CD14-positive monocyte (primary cell): ENCODE measurements around the gene SLIT1. TPM values are rescaled to one million over a fixed set of nuclear protein-coding genes. Genes with fewer than 3 reads are reported as not detected.

ENCODE experiments used
- DNase-seq, 3 donors: peaks; one replicate each; pipeline ENCODE4 v3.0.0-alpha.2; 2011 to 2022
- H2AFZ ChIP-seq: 2 replicates; pipeline ENCODE4 v1.6.0; 2012; ENCODE audit warnings: mild to moderate bottlenecking, low read depth, low read length, inconsistent platforms; ENCODE audit not compliant: insufficient read depth, poor library complexity, severe bottlenecking
- H3K27ac ChIP-seq, 2 donors: 1 replicate in 1 of 2; 2 replicates in 1 of 2; pipeline ENCODE4 v1.5.1; 2012 to 2013; ENCODE audit warnings: low read length in 2 of 2, control low read depth in 1 of 2, inconsistent platforms in 1 of 2, low read depth in 1 of 2, mild to moderate bottlenecking in 1 of 2
- H3K27me3 ChIP-seq, 2 donors: one replicate each; pipeline versions ENCODE4 v1.6.0 to v1.6.1; 2011 to 2013; ENCODE audit warnings: low read length in 2 of 2; ENCODE audit not compliant: control insufficient read depth in 2 of 2, insufficient read depth in 2 of 2
- H3K36me3 ChIP-seq, 2 donors: replicated peaks in 1 of 2; 1 replicate in 1 of 2; 2 replicates in 1 of 2; pipeline versions ENCODE4 v1.5.1 to v1.6.1; 2012 to 2013; ENCODE audit warnings: low read length in 2 of 2, control low read depth in 1 of 2, inconsistent platforms in 1 of 2, mild to moderate bottlenecking in 1 of 2; ENCODE audit not compliant: insufficient read depth in 2 of 2, control insufficient read depth in 1 of 2
- H3K4me1 ChIP-seq, 2 donors: 1 replicate in 1 of 2; 2 replicates in 1 of 2; pipeline versions ENCODE4 v1.5.1 to v1.6.1; 2012 to 2013; ENCODE audit warnings: low read length in 2 of 2, control low read depth in 1 of 2, inconsistent platforms in 1 of 2, mild to moderate bottlenecking in 1 of 2, moderate library complexity in 1 of 2; ENCODE audit not compliant: insufficient read depth in 2 of 2, control insufficient read depth in 1 of 2
- H3K4me2 ChIP-seq: replicated peaks from 2 replicates; pipeline ENCODE3; 2012; ENCODE audit warnings: low read length, moderate library complexity, mild to moderate bottlenecking; ENCODE audit not compliant: poor library complexity, severe bottlenecking; ENCODE audit errors: extremely low read depth
- H3K4me3 ChIP-seq, 3 experiments: fragments of 200-600 bp in 1 of 3; sonication (generic) in 1 of 3; replicated peaks in 1 of 3; 1 replicate in 2 of 3; 2 replicates in 1 of 3; pipeline ENCODE4 v1.5.1; 2011 to 2013; ENCODE audit warnings: low read length in 3 of 3, mild to moderate bottlenecking in 3 of 3, control low read depth in 2 of 3, low read depth in 2 of 3, inconsistent platforms in 1 of 3, moderate library complexity in 1 of 3
- H3K79me2 ChIP-seq: 2 replicates; pipeline ENCODE4 v1.6.0; 2012; ENCODE audit warnings: mild to moderate bottlenecking, control low read depth, inconsistent platforms, low read length, moderate library complexity; ENCODE audit not compliant: insufficient read depth
- H3K9ac ChIP-seq: 2 replicates; pipeline ENCODE4 v1.6.0; 2017; ENCODE audit warnings: low read length, mild to moderate bottlenecking; ENCODE audit not compliant: insufficient read depth, poor library complexity, severe bottlenecking
- H3K9me3 ChIP-seq, 2 donors: replicated peaks in 1 of 2; 1 replicate in 1 of 2; 2 replicates in 1 of 2; pipeline versions ENCODE4 v1.5.1 to v1.6.1; 2012 to 2013; ENCODE audit warnings: low read length in 2 of 2, control low read depth in 1 of 2; ENCODE audit not compliant: control insufficient read depth in 1 of 2, insufficient read depth in 1 of 2
- H4K20me1 ChIP-seq: 2 replicates; pipeline ENCODE4 v1.6.0; 2012; ENCODE audit warnings: mild to moderate bottlenecking, low read length, control low read depth, moderate library complexity; ENCODE audit not compliant: insufficient read depth
- H3K27ac Mint-ChIP-seq, 7 donors: one replicate each; pipeline ENCODE4 v1.8.0; 2020; ENCODE audit warnings: mild to moderate bottlenecking in 7 of 7, mixed read lengths in 7 of 7, moderate library complexity in 6 of 7, inconsistent platforms in 2 of 7
- H3K27me3 Mint-ChIP-seq, 3 donors: one replicate each; pipeline ENCODE4 v1.8.0; 2021 to 2022; ENCODE audit warnings: low read depth in 3 of 3, mild to moderate bottlenecking in 3 of 3, mixed read lengths in 3 of 3, moderate library complexity in 3 of 3, inconsistent platforms in 1 of 3
- H3K36me3 Mint-ChIP-seq, 2 donors: one replicate each; pipeline ENCODE4 v1.8.0; 2020; ENCODE audit warnings: mixed read lengths in 2 of 2, inconsistent platforms in 1 of 2, mild to moderate bottlenecking in 1 of 2
- H3K4me1 Mint-ChIP-seq: one replicate; pipeline ENCODE4 v1.8.0; 2020; ENCODE audit warnings: mild to moderate bottlenecking, mixed read lengths
- H3K4me3 Mint-ChIP-seq, 2 donors: one replicate each; pipeline ENCODE4 v1.8.0; 2020; ENCODE audit warnings: mild to moderate bottlenecking in 2 of 2, mixed read lengths in 2 of 2, moderate library complexity in 1 of 2
- H3K9me3 Mint-ChIP-seq, 7 donors: one replicate each; pipeline ENCODE4 v1.8.0; 2020 to 2022; ENCODE audit warnings: mixed read lengths in 7 of 7, mild to moderate bottlenecking in 6 of 7, moderate library complexity in 6 of 7, inconsistent platforms in 2 of 7
- WGBS: methylation state at CpG from one replicate; pipeline ENCODE4 v1.1.5; 2013; ENCODE audit warnings: missing lambda C conversion rate; ENCODE audit not compliant: insufficient coverage; 5-methylcytosine and 5-hydroxymethylcytosine counted together
- intact Hi-C, 2 donors: fragments of 100-400 bp; cut with micrococcal nuclease; formaldehyde crosslinking; loops; one replicate each; pipeline versions ENCODE4 v1.15.0 to v1.15.1; 2023
- polyA plus RNA-seq, 3 donors: library from polyadenylated mRNA; depleted of rRNA in 1 of 3; unstranded in 2 of 3; stranded (reverse) in 1 of 3; fragments of 300-500 nt in 2 of 3; fragments of >200 nt in 1 of 3; fragmentation: Illumina TruSeq in 2 of 3; gene quantifications; 1 replicate in 2 of 3; 2 replicates in 1 of 3; pipeline ENCODE4 v1.2.3, GENCODE V29; 2012 to 2021
- TF ChIP-seq, protein P1 (sequence below): fragments of 200-600 bp; IDR thresholded peaks from one replicate; pipeline ENCODE4 v1.8.0; 2022; ENCODE audit warnings: antibody characterized with exemption, mild to moderate bottlenecking

Gene SLIT1
- polyA plus RNA-seq, 3 donors: 0.05 to 0.81 (median 0.16) TPM

DNA sequence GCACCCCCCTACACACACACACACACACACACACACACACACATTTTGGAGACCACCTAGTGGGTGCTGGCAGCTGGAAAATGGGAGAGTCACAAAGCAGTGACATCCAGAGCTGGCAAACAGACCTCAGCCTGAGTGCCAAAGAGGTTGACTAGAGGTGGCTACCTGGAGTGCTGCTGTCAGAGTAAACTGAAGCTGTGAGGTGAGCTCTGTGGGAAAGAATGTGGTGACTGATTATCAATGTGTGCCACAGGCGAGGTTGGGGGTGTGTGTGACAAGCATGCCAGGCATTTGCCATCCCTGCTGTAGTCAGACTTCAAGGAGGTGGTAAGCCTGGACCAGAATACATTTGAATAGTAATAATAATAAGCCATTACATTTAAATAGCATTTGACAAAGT lies 120.6 kb downstream of the SLIT1 start:
- no peak overlapping the region for H3K27ac Mint-ChIP-seq
- no peak overlapping the region for H2AFZ ChIP-seq
- peaks cover 1 to 3% (median 3%) of the 10 kb centered on the region in 3 donors for H3K27me3 Mint-ChIP-seq
- H3K9ac ChIP-seq: no peak overlapping the region
- no peak overlapping the region for H3K27ac ChIP-seq
- H3K9me3 Mint-ChIP-seq: peaks cover 8 to 10% (median 10%) of the 10 kb centered on the region in 7 donors
- no peaks in the 10 kb centered on the region for H3K36me3 ChIP-seq
- WGBS: no CpG with 5 or more reads among the region's 1 CpG
- H3K4me3 ChIP-seq: no peak overlapping the region
- DNase-seq: no peak
- peaks cover 5 to 8% of the 10 kb centered on the region in 2 donors for H3K9me3 ChIP-seq
- no peaks in the 10 kb centered on the region for H3K4me1 ChIP-seq
- no peaks in the 10 kb centered on the region for H3K27me3 ChIP-seq
- H4K20me1 ChIP-seq: no peaks in the 10 kb centered on the region
- no peaks in the 10 kb centered on the region for H3K79me2 ChIP-seq
- H3K4me3 Mint-ChIP-seq: no peak overlapping the region
- H3K4me1 Mint-ChIP-seq: no peaks in the 10 kb centered on the region
- H3K4me2 ChIP-seq: no peak overlapping the region
- TF ChIP-seq, protein P1, sequence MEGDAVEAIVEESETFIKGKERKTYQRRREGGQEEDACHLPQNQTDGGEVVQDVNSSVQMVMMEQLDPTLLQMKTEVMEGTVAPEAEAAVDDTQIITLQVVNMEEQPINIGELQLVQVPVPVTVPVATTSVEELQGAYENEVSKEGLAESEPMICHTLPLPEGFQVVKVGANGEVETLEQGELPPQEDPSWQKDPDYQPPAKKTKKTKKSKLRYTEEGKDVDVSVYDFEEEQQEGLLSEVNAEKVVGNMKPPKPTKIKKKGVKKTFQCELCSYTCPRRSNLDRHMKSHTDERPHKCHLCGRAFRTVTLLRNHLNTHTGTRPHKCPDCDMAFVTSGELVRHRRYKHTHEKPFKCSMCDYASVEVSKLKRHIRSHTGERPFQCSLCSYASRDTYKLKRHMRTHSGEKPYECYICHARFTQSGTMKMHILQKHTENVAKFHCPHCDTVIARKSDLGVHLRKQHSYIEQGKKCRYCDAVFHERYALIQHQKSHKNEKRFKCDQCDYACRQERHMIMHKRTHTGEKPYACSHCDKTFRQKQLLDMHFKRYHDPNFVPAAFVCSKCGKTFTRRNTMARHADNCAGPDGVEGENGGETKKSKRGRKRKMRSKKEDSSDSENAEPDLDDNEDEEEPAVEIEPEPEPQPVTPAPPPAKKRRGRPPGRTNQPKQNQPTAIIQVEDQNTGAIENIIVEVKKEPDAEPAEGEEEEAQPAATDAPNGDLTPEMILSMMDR: no peak
- H3K36me3 Mint-ChIP-seq: no peaks in the 10 kb centered on the region
- intact Hi-C loops: no loop called here

DNA sequence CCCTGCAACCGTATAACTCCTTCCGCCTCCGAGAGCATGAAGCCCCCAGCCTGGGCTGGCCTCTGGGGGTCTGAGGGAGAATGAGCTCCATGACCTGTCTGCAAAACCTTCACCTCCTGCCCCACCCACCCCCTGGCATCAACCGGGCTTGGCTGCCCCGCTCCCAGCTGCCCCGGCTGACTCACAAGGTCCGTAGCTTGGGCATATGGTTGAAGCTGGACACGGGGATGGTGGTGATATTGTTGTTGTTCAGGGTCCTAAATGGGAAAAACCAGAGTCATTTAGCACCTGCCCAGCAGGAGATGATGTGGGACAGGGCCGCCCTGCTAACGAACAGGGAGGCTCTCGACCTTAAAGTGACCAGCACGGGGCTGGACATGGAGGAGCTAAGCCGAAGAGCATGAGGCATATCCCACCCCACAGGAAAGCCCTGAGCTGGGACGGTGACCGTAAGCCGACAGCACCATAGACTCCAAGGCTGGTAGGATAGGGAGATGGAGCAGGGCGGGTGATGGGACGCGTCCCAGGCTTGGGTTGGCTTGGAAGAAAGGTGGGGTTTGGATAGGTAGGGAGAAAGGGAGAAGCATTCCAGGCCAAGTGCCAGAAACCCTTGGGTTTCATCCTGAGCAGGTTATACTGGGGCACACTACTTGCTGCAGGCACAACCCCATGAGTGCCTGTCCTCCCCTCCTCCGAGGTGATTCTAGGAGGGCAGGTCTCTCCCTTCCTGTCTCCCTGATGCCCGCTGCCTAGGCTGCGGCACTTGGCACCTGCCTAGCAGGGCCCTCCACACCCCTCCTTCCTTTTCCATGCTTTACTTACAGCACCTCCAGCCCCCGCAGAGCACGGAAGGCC lies 121.5 kb downstream of the SLIT1 start:
- DNase-seq: no peak
- Mint-ChIP-seq H3K9me3 (peaks cover 0 to 1% (median under 1%) of the 10 kb centered on the region in 7 donors), H3K27ac (no peak overlapping the region), H3K4me3 (no peak overlapping the region), H3K4me1 (no peaks in the 10 kb centered on the region), H3K27me3 (peaks cover under 1 to 3% (median 1%) of the 10 kb centered on the region in 3 donors), H3K36me3 (no peaks in the 10 kb centered on the region)
- H3K4me3 ChIP-seq: no peak overlapping the region
- no peaks in the 10 kb centered on the region for H4K20me1 ChIP-seq
- H3K27ac ChIP-seq: no peak overlapping the region
- no peaks in the 10 kb centered on the region for H3K79me2 ChIP-seq
- no peak overlapping the region for H2AFZ ChIP-seq
- H3K27me3 ChIP-seq: no peaks in the 10 kb centered on the region
- TF ChIP-seq, protein P1: no peak
- H3K9me3 ChIP-seq: no peaks in the 10 kb centered on the region
- WGBS: 85% methylated on average over 9 of the region's 24 CpGs
- no peaks in the 10 kb centered on the region for H3K36me3 ChIP-seq
- H3K9ac ChIP-seq: no peak overlapping the region
- no peak overlapping the region for H3K4me2 ChIP-seq
- H3K4me1 ChIP-seq: no peaks in the 10 kb centered on the region
- intact Hi-C loops: no loop called here
